ENCODE measurements around the gene PREX1.

Gene PREX1

DNA sequence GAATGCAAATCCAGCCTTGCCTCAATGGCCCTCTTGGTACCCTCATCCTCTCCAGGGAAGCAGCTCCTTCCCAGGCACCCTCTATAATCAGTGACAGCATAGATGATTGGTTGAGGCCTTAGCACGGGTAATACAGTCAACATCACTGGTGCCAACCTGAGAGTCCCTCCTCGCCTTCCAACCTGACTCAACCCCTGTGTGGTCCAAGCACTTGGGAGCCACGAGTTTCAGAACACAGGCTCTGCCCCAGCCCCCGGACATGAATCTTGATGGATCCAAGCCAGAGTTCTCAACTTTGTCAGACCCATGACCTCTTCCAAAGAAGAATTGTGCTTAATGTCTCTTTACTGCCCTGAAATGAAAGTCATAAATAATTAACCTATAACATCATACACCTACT, 213.9 kb downstream of the PREX1 start:
- Histone ChIP-seq H3K27ac (ENCODE audit: low read depth in 2 of 2, low read length in 2 of 2) (no peak overlapping the region), H3K36me3 (ENCODE audit: control insufficient read depth in 2 of 2, insufficient read depth in 2 of 2, low read length in 2 of 2) (no peaks in the 10 kb centered on the region), H3K9me3 (ENCODE audit: control insufficient read depth in 2 of 2, low read length in 2 of 2) (no peaks in the 10 kb centered on the region), H3K4me1 (ENCODE audit: control insufficient read depth in 2 of 2, insufficient read depth in 2 of 2, low read length in 2 of 2) (no peaks in the 10 kb centered on the region), H3K27me3 (ENCODE audit: control insufficient read depth in 2 of 2, insufficient read depth in 2 of 2, low read length in 2 of 2) (no peaks in the 10 kb centered on the region), H3K9ac (ENCODE audit: low read depth in 1 of 2, low read length in 2 of 2) (no peak overlapping the region), H3K4me3 (ENCODE audit: low read length in 2 of 2) (no peak overlapping the region)

DNA sequence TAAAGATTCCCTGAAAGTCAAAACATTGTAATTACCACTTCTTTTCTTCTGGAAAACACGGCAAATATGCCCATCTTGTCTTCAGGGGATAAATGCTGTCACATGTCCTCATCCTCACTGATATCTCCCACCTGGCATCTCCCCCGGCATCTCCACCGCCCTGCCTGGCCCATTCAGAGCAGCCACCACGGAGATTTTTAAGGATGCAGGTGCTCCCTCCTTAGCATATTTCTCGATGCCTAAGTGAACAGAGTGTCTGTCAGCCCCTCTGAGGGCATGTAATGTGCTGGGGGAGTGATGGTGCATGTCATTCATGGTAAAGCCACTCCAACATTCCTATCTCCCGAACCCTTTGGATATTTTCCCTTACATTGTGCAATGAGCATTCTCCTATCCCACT, 215.5 kb downstream of the PREX1 start:
- Histone ChIP-seq H3K4me1 (ENCODE audit: control insufficient read depth in 2 of 2, insufficient read depth in 2 of 2, low read length in 2 of 2) (no peaks in the 10 kb centered on the region), H3K36me3 (ENCODE audit: control insufficient read depth in 2 of 2, insufficient read depth in 2 of 2, low read length in 2 of 2) (no peaks in the 10 kb centered on the region), H3K4me3 (ENCODE audit: low read length in 2 of 2) (no peak overlapping the region), H3K9ac (ENCODE audit: low read depth in 1 of 2, low read length in 2 of 2) (no peak overlapping the region), H3K9me3 (ENCODE audit: control insufficient read depth in 2 of 2, low read length in 2 of 2) (no peaks in the 10 kb centered on the region), H3K27me3 (ENCODE audit: control insufficient read depth in 2 of 2, insufficient read depth in 2 of 2, low read length in 2 of 2) (no peaks in the 10 kb centered on the region), H3K27ac (ENCODE audit: low read depth in 2 of 2, low read length in 2 of 2) (no peak overlapping the region)

DNA sequence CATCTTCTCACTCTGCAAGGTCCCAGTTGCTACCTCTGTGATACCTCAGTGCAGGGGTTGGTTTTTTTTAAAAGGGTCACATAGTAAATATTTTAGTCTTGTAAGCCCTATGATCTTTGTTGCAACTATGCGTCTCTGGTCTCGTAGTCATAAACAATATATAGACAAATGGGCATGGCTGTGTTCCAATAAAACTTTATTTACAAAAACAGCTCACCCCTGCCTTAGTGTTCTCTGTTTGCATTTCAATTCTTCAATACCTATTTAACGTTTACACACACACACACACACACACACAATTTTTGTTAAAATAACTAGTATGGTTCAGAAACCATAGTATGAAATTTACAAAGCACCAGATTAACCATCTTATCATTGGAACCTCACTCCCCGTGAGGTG, 216.8 kb downstream of the PREX1 start:
- no peaks in the 10 kb centered on the region for H3K4me1 ChIP-seq (ENCODE audit: control insufficient read depth in 2 of 2, insufficient read depth in 2 of 2, low read length in 2 of 2)
- no peaks in the 10 kb centered on the region for H3K27me3 ChIP-seq (ENCODE audit: control insufficient read depth in 2 of 2, insufficient read depth in 2 of 2, low read length in 2 of 2)
- H3K36me3 ChIP-seq (ENCODE audit: control insufficient read depth in 2 of 2, insufficient read depth in 2 of 2, low read length in 2 of 2) = no peaks in the 10 kb centered on the region
- H3K9ac ChIP-seq (ENCODE audit: low read depth in 1 of 2, low read length in 2 of 2) = no peak overlapping the region
- no peak overlapping the region for H3K27ac ChIP-seq (ENCODE audit: low read depth in 2 of 2, low read length in 2 of 2)
- H3K9me3 ChIP-seq (ENCODE audit: control insufficient read depth in 2 of 2, low read length in 2 of 2) = no peaks in the 10 kb centered on the region
- no peak overlapping the region for H3K4me3 ChIP-seq (ENCODE audit: low read length in 2 of 2)

DNA sequence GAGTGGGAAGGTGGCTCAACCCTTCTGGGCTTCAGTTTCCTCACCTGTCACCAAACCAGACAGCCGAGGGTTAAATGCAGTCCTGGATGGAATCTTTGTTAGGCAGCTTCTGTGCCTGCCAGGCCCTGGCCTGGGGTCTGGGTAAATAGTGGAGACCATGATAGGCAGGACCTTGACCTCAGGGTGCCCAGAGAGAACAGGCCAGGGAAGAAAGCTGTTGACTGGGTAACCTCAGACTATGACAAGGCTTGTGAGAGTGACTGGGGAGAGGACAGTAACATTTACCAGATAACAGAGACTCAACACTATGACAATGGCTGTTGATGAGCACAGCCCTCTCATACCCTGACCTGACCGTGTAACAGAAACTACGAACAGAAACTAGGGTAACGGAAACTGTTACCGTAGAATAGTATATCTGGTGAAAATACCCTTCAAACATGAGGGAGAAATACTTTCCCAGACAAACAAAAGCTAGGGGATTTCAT, 218.3 kb downstream of the PREX1 start:
- no peaks in the 10 kb centered on the region for H3K4me1 ChIP-seq (ENCODE audit: control insufficient read depth in 2 of 2, insufficient read depth in 2 of 2, low read length in 2 of 2)
- no peaks in the 10 kb centered on the region for H3K36me3 ChIP-seq (ENCODE audit: control insufficient read depth in 2 of 2, insufficient read depth in 2 of 2, low read length in 2 of 2)
- no peaks in the 10 kb centered on the region for H3K9me3 ChIP-seq (ENCODE audit: control insufficient read depth in 2 of 2, low read length in 2 of 2)
- peaks cover 0 to 4% of the 10 kb centered on the region in 2 donors for H3K27me3 ChIP-seq (ENCODE audit: control insufficient read depth in 2 of 2, insufficient read depth in 2 of 2, low read length in 2 of 2)
- H3K9ac ChIP-seq (ENCODE audit: low read depth in 1 of 2, low read length in 2 of 2) = no peak overlapping the region
- H3K27ac ChIP-seq (ENCODE audit: low read depth in 2 of 2, low read length in 2 of 2) = no peak overlapping the region
- H3K4me3 ChIP-seq (ENCODE audit: low read length in 2 of 2) = no peak overlapping the region

DNA sequence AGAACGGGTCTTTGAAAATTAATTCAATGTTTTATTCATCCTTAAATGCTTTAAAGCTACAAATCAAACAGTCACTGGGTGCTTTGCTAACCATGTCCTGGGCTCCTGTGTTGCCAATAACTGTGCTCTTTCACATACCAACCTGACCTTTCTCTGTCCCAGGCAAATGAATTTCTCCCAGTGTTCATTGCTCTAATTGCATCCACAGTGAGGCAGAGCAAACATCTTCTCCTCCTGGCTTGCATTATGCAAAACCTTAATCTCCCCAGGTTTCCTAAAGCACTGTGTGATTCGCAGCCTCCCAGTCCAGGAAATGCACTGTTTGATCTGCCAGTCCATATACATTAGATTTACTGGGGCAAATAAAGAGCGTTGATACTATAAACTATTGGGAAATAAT, 219.0 kb downstream of the PREX1 start:
- no peak overlapping the region for H3K4me3 ChIP-seq (ENCODE audit: low read length in 2 of 2)
- H3K27ac ChIP-seq (ENCODE audit: low read depth in 2 of 2, low read length in 2 of 2) = no peak overlapping the region
- H3K9me3 ChIP-seq (ENCODE audit: control insufficient read depth in 2 of 2, low read length in 2 of 2) = no peaks in the 10 kb centered on the region
- H3K9ac ChIP-seq (ENCODE audit: low read depth in 1 of 2, low read length in 2 of 2) = no peak overlapping the region
- H3K4me1 ChIP-seq (ENCODE audit: control insufficient read depth in 2 of 2, insufficient read depth in 2 of 2, low read length in 2 of 2) = no peaks in the 10 kb centered on the region
- no peaks in the 10 kb centered on the region for H3K36me3 ChIP-seq (ENCODE audit: control insufficient read depth in 2 of 2, insufficient read depth in 2 of 2, low read length in 2 of 2)
- H3K27me3 ChIP-seq (ENCODE audit: control insufficient read depth in 2 of 2, insufficient read depth in 2 of 2, low read length in 2 of 2) = peaks cover 0 to 4% of the 10 kb centered on the region in 2 donors

DNA sequence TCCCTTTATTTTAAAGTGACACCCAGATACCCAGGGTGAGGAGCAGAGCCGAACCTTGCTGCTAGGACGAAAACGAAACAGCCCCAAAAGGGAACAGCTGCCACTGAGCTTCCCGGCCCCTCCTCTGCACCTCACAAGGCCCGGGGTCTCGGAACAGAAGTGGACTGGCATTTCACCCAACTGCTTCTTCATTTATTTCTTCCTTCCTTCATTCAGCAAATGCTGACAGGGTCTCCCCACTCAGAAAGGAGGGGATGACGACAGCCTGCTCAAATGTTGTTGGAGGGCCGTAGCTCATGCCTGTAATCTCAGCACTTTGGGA, 220.3 kb downstream of the PREX1 start:
- Histone ChIP-seq H3K36me3 (ENCODE audit: control insufficient read depth in 2 of 2, insufficient read depth in 2 of 2, low read length in 2 of 2) (no peaks in the 10 kb centered on the region), H3K9ac (ENCODE audit: low read depth in 1 of 2, low read length in 2 of 2) (no peak overlapping the region), H3K9me3 (ENCODE audit: control insufficient read depth in 2 of 2, low read length in 2 of 2) (no peaks in the 10 kb centered on the region), H3K4me1 (ENCODE audit: control insufficient read depth in 2 of 2, insufficient read depth in 2 of 2, low read length in 2 of 2) (no peaks in the 10 kb centered on the region), H3K27me3 (ENCODE audit: control insufficient read depth in 2 of 2, insufficient read depth in 2 of 2, low read length in 2 of 2) (peaks cover 0 to 4% of the 10 kb centered on the region in 2 donors), H3K27ac (ENCODE audit: low read depth in 2 of 2, low read length in 2 of 2) (no peak overlapping the region), H3K4me3 (ENCODE audit: low read length in 2 of 2) (no peak overlapping the region)

DNA sequence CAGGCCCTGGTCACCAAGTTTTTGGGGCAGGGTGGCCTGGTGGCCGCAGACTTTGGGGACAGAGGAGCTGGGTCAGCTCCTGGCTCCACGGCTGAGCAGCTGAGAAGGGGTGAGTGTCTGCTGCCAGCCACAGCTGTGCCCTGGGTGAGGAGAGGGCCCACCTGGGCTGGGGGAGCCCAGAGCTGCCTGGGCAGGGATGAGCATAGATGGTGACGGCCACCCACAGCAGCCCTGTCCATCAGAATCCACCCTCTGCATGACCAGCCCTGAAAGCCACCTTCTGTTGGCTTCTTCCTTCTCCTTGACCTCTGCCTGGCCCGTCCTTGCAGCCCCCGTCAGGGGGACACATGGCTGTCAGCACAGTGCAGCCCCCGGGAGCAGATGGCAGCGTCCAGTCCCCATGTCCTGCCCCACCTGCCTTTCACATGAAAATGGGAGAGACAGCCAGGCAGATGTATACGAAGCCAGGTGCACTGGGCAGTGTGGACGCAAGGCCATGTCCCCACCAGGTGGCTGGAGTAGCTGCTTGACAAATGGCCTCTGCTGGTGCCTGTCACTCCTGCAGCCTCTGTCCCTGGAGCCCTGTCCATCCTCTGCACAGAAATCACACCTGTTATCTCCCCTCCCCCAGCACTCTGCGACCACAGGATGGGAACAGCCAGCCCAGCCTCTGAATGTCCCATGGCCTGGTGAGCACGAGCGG, 220.8 kb downstream of the PREX1 start:
- Histone ChIP-seq H3K9me3 (ENCODE audit: control insufficient read depth in 2 of 2, low read length in 2 of 2) (no peaks in the 10 kb centered on the region), H3K4me3 (ENCODE audit: low read length in 2 of 2) (no peak overlapping the region), H3K27me3 (ENCODE audit: control insufficient read depth in 2 of 2, insufficient read depth in 2 of 2, low read length in 2 of 2) (peaks cover 0 to 4% of the 10 kb centered on the region in 2 donors), H3K9ac (ENCODE audit: low read depth in 1 of 2, low read length in 2 of 2) (no peak overlapping the region), H3K36me3 (ENCODE audit: control insufficient read depth in 2 of 2, insufficient read depth in 2 of 2, low read length in 2 of 2) (no peaks in the 10 kb centered on the region), H3K4me1 (ENCODE audit: control insufficient read depth in 2 of 2, insufficient read depth in 2 of 2, low read length in 2 of 2) (no peaks in the 10 kb centered on the region), H3K27ac (ENCODE audit: low read depth in 2 of 2, low read length in 2 of 2) (no peak overlapping the region)

DNA sequence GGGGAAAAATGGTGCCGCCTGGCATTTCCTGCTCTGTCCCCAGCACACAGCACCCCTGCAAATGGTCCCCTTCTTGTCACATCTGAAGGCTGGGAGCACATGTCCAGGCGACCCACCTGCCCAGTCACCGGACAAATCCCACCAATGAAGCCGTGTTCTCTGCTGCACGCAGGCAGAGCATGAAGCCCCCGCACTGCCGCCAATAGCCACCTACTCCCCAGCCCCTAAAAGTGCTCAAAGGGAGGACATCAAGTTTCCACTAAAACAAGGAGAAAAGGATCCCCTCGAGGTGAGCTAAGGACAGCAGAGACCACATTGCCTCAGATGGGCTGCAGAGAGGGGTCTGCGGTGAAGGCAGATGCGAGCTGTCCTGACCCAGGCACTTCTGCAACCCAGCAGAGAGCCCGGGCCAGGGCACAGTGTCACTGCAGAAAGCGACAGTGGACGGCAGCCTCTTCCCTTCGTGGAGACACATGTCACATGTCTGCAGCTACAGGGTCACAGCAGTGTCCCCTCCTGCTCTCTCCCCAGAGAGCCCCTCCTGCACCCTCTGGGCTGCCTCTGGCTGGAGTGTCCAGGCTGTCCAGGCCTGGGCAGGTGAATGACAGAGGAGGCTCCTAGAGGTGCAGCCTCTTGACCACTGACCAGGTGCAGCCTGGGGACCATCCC, 221.5 kb downstream of the PREX1 start:
- no peaks in the 10 kb centered on the region for H3K9me3 ChIP-seq (ENCODE audit: control insufficient read depth in 2 of 2, low read length in 2 of 2)
- no peak overlapping the region for H3K9ac ChIP-seq (ENCODE audit: low read depth in 1 of 2, low read length in 2 of 2)
- peaks cover 4 to 5% of the 10 kb centered on the region in 2 donors for H3K27me3 ChIP-seq (ENCODE audit: control insufficient read depth in 2 of 2, insufficient read depth in 2 of 2, low read length in 2 of 2)
- H3K27ac ChIP-seq (ENCODE audit: low read depth in 2 of 2, low read length in 2 of 2) = no peak overlapping the region
- no peaks in the 10 kb centered on the region for H3K4me1 ChIP-seq (ENCODE audit: control insufficient read depth in 2 of 2, insufficient read depth in 2 of 2, low read length in 2 of 2)
- no peak overlapping the region for H3K4me3 ChIP-seq (ENCODE audit: low read length in 2 of 2)
- no peaks in the 10 kb centered on the region for H3K36me3 ChIP-seq (ENCODE audit: control insufficient read depth in 2 of 2, insufficient read depth in 2 of 2, low read length in 2 of 2)

DNA sequence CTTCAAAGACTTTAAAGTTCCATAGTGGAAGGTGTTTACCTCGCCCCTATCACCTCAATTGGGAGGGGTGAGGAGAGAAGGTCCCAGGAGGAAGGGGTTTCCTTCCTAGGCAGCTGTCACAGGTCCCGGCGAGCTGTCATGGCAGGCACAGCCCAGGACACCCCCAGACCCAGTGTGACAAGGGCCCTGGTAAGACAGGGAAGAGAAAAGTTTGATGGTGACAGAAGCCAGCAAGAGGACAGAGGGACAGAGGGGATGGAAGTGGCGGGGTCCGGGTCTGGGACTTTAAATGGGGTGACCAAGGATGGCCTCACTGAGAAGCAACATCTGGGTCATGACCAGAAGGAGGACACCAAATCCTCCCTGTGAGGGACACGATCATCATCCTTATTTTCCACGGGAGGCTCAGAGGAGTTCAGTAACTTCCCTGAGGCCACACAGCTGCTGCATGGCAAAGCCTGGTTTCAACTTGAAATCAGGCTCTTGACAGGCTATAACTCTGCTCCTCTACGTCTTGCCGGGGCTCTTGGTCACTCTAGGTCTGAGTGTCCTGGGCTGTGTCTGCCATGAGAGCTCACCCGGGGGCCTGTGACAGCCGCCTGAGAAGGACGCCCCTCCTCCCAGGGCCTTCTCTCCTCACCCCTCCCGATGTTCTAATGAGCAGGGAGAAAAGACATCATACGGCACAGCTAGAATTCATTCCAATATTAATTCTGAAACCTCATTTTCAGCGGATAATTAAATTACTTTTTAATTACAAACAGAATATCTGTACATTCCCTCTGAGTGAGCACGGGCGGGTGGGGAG, 222.2 kb downstream of the PREX1 start:
- Histone ChIP-seq H3K27me3 (ENCODE audit: control insufficient read depth in 2 of 2, insufficient read depth in 2 of 2, low read length in 2 of 2) (peaks cover 4 to 5% of the 10 kb centered on the region in 2 donors), H3K36me3 (ENCODE audit: control insufficient read depth in 2 of 2, insufficient read depth in 2 of 2, low read length in 2 of 2) (no peaks in the 10 kb centered on the region), H3K4me3 (ENCODE audit: low read length in 2 of 2) (no peak overlapping the region), H3K27ac (ENCODE audit: low read depth in 2 of 2, low read length in 2 of 2) (no peak overlapping the region), H3K4me1 (ENCODE audit: control insufficient read depth in 2 of 2, insufficient read depth in 2 of 2, low read length in 2 of 2) (no peaks in the 10 kb centered on the region), H3K9ac (ENCODE audit: low read depth in 1 of 2, low read length in 2 of 2) (no peak overlapping the region), H3K9me3 (ENCODE audit: control insufficient read depth in 2 of 2, low read length in 2 of 2) (no peaks in the 10 kb centered on the region)

DNA sequence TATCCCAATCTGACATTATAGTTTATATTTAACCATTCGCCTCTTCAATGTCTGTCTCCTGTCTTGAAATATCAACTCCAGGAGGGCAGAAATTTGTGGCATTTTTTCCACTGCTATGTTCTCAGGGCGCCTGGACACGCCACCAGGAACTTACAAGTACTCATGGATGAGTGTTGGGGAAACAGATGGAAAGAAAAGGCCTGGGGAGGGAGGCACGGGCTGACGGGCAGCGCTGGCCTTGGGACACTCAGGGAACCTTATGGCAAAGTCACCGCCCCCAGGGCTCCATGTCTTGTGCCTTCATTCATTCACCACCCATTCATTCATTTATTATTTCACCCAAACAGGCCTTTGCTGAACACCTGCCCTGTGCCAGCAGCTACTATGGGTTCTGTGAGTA, 222.9 kb downstream of the PREX1 start:
- Histone ChIP-seq H3K27ac (ENCODE audit: low read depth in 2 of 2, low read length in 2 of 2) (no peak overlapping the region), H3K4me3 (ENCODE audit: low read length in 2 of 2) (no peak overlapping the region)

More for the DNA sequence above, 222.9 kb downstream of the PREX1 start:
- Histone ChIP-seq H3K4me1 (ENCODE audit: control insufficient read depth in 2 of 2, insufficient read depth in 2 of 2, low read length in 2 of 2) (no peaks in the 10 kb centered on the region), H3K27me3 (ENCODE audit: control insufficient read depth in 2 of 2, insufficient read depth in 2 of 2, low read length in 2 of 2) (peaks cover 4 to 5% of the 10 kb centered on the region in 2 donors), H3K9ac (ENCODE audit: low read depth in 1 of 2, low read length in 2 of 2) (no peak overlapping the region), H3K9me3 (ENCODE audit: control insufficient read depth in 2 of 2, low read length in 2 of 2) (no peaks in the 10 kb centered on the region), H3K36me3 (ENCODE audit: control insufficient read depth in 2 of 2, insufficient read depth in 2 of 2, low read length in 2 of 2) (no peaks in the 10 kb centered on the region)

Measured in mucosa of rectum (tissue), 2 donors.